ENCODE data around the gene PTCH1.

Gene PTCH1

GRCh38 chr9:95425910-95426551 lies 90.7 kb downstream of the PTCH1 start:
- no peak overlapping the region for H3K27ac ChIP-seq (replicated peaks)
- H3K27me3 ChIP-seq (ENCODE audit: insufficient read depth, poor library complexity, severe bottlenecking) = peaks cover 5% of the 10 kb centered on the region
- no peak overlapping the region for H3K4me3 ChIP-seq (replicated peaks; ENCODE audit: insufficient read depth, low read length)
- no peak for DNase-seq (ENCODE audit: low read depth in 1 of 2, low spot score in 1 of 2)
- TF ChIP-seq, protein P1, sequence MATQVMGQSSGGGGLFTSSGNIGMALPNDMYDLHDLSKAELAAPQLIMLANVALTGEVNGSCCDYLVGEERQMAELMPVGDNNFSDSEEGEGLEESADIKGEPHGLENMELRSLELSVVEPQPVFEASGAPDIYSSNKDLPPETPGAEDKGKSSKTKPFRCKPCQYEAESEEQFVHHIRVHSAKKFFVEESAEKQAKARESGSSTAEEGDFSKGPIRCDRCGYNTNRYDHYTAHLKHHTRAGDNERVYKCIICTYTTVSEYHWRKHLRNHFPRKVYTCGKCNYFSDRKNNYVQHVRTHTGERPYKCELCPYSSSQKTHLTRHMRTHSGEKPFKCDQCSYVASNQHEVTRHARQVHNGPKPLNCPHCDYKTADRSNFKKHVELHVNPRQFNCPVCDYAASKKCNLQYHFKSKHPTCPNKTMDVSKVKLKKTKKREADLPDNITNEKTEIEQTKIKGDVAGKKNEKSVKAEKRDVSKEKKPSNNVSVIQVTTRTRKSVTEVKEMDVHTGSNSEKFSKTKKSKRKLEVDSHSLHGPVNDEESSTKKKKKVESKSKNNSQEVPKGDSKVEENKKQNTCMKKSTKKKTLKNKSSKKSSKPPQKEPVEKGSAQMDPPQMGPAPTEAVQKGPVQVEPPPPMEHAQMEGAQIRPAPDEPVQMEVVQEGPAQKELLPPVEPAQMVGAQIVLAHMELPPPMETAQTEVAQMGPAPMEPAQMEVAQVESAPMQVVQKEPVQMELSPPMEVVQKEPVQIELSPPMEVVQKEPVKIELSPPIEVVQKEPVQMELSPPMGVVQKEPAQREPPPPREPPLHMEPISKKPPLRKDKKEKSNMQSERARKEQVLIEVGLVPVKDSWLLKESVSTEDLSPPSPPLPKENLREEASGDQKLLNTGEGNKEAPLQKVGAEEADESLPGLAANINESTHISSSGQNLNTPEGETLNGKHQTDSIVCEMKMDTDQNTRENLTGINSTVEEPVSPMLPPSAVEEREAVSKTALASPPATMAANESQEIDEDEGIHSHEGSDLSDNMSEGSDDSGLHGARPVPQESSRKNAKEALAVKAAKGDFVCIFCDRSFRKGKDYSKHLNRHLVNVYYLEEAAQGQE (IDR thresholded peaks at IDR 0.05; ENCODE audit: insufficient replicate concordance, low read depth) = no peak
- no peak for TF ChIP-seq POLR2AphosphoS5 (IDR thresholded peaks at IDR 0.05; ENCODE audit: low read depth)
- no peak for TF ChIP-seq CTCF (IDR thresholded peaks at IDR 0.05; ENCODE audit: insufficient read depth, low read length)
- TF ChIP-seq GABPA (IDR thresholded peaks at IDR 0.05; ENCODE audit: low read depth) = no peak
- TF ChIP-seq SPI1 (IDR thresholded peaks at IDR 0.05; ENCODE audit: borderline replicate concordance, low read depth) = no peak

- H3K4me3 ChIP-seq (replicated peaks; ENCODE audit: insufficient read depth, low read length) = no peak overlapping the region
- peaks cover 5% of the 10 kb centered on the region for H3K27me3 ChIP-seq (ENCODE audit: insufficient read depth, poor library complexity, severe bottlenecking)
- no peak for TF ChIP-seq GABPA (IDR thresholded peaks at IDR 0.05; ENCODE audit: low read depth)
- TF ChIP-seq SPI1 (IDR thresholded peaks at IDR 0.05; ENCODE audit: borderline replicate concordance, low read depth) = no peak
- TF ChIP-seq CTCF (IDR thresholded peaks at IDR 0.05; ENCODE audit: insufficient read depth, low read length) = no peak
- DNase-seq (ENCODE audit: low read depth in 1 of 2, low spot score in 1 of 2) = no peak
- no peak overlapping the region for H3K27ac ChIP-seq (replicated peaks)
Observed at GRCh38 chr9:95422650-95423049, 94.1 kb downstream of the PTCH1 start.

- no peak for TF ChIP-seq GABPA (IDR thresholded peaks at IDR 0.05; ENCODE audit: low read depth)
- TF ChIP-seq, protein P1 (IDR thresholded peaks at IDR 0.05; ENCODE audit: insufficient replicate concordance, low read depth) = no peak
- no peak for TF ChIP-seq POLR2AphosphoS5 (IDR thresholded peaks at IDR 0.05; ENCODE audit: low read depth)
- no peak for TF ChIP-seq CTCF (IDR thresholded peaks at IDR 0.05; ENCODE audit: insufficient read depth, low read length)
- TF ChIP-seq SPI1 (IDR thresholded peaks at IDR 0.05; ENCODE audit: borderline replicate concordance, low read depth) = no peak
- H3K27me3 ChIP-seq (ENCODE audit: insufficient read depth, poor library complexity, severe bottlenecking) = no peaks in the 10 kb centered on the region
- DNase-seq (ENCODE audit: low read depth in 1 of 2, low spot score in 1 of 2) = no peak
- H3K4me3 ChIP-seq (replicated peaks; ENCODE audit: insufficient read depth, low read length) = no peak overlapping the region
- H3K27ac ChIP-seq (replicated peaks) = no peak overlapping the region
Observed at GRCh38 chr9:95420518-95420917, 96.3 kb downstream of the PTCH1 start.

GRCh38 chr9:95419444-95419843 lies 97.3 kb downstream of the PTCH1 start:
- TF ChIP-seq POLR2AphosphoS5 (IDR thresholded peaks at IDR 0.05; ENCODE audit: low read depth) = no peak
- TF ChIP-seq, protein P1 (IDR thresholded peaks at IDR 0.05; ENCODE audit: insufficient replicate concordance, low read depth) = no peak
- no peak for TF ChIP-seq SPI1 (IDR thresholded peaks at IDR 0.05; ENCODE audit: borderline replicate concordance, low read depth)
- no peak for TF ChIP-seq GABPA (IDR thresholded peaks at IDR 0.05; ENCODE audit: low read depth)
- no peak for TF ChIP-seq CTCF (IDR thresholded peaks at IDR 0.05; ENCODE audit: insufficient read depth, low read length)
- H3K27ac ChIP-seq (replicated peaks) = no peak overlapping the region
- H3K4me3 ChIP-seq (replicated peaks; ENCODE audit: insufficient read depth, low read length) = no peak overlapping the region
- no peak for DNase-seq (ENCODE audit: low read depth in 1 of 2, low spot score in 1 of 2)
- H3K27me3 ChIP-seq (ENCODE audit: insufficient read depth, poor library complexity, severe bottlenecking) = no peaks in the 10 kb centered on the region
